HFFc6 (cell line): ENCODE data around the gene RFPL4A. TPM values are rescaled to one million over a fixed set of nuclear protein-coding genes. Genes with fewer than 3 reads are reported as not detected.

Experiments
- DNase-seq: peaks from one replicate; pipeline ENCODE4 v3.0.0-alpha.2; 2018
- H3K27ac Mint-ChIP-seq: 2 replicates; pipeline ENCODE4 v1.8.0; 2020; ENCODE audit warnings: mild to moderate bottlenecking, mixed read lengths
- H3K27me3 Mint-ChIP-seq: 2 replicates; pipeline ENCODE4 v1.8.0; 2021; ENCODE audit warnings: mild to moderate bottlenecking, moderate library complexity, mixed read lengths; ENCODE audit not compliant: insufficient read depth
- H3K36me3 Mint-ChIP-seq: 2 replicates; pipeline ENCODE4 v1.8.0; 2021; ENCODE audit warnings: low read depth, mixed read lengths
- H3K4me1 Mint-ChIP-seq: 2 replicates; pipeline ENCODE4 v1.8.0; 2020; ENCODE audit warnings: low read depth, mixed read lengths
- H3K4me3 Mint-ChIP-seq: 2 replicates; pipeline ENCODE4 v1.8.0; 2020; ENCODE audit warnings: mild to moderate bottlenecking, moderate library complexity, mixed read lengths
- H3K9me3 Mint-ChIP-seq: 2 replicates; pipeline ENCODE4 v1.8.0; 2020; ENCODE audit warnings: mild to moderate bottlenecking, mixed read lengths
- total RNA-seq, 6 experiments: library from RNA; stranded (reverse); fragmentation: NEBNext Ultra II Directional; extraction: Animal tissue kit (Norgen Biotek cat#: 25700); gene quantifications; 2 replicates in 1 of 6; 3 replicates in 5 of 6; pipeline ENCODE4 v1.2.3, GENCODE V29; 2021
- TF ChIP-seq, protein P1 (sequence below): fragments of 200-600 bp; sonication (generic); IDR thresholded peaks from 2 replicates; pipeline ENCODE4 v1.5.0; 2021; ENCODE audit warnings: antibody characterized with exemption, mild to moderate bottlenecking

The RFPL4A gene
- total RNA-seq, 6 experiments from 2014 or later, result not detected

DNA sequence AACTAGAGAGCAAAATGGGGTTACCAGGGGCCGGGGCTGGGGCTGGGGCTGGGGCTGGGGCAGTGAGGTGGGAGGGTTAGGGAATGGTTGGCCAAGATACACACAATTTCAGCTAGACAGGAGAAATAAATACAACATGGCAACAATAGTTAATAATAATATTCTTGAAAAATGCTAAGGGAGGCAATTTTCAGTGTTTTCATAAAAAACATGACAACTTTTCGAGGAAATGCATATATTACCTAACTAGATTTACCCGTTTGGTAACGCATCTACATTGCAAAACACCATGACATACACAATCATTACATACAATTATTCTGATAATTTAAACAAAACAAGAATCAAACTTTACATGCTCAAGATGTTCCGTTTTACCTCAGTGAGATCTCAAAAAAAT is 22.2 kb downstream of the RFPL4A start:
- no peaks in the 10 kb centered on the region for H3K4me1 Mint-ChIP-seq
- H3K36me3 Mint-ChIP-seq, result no peaks in the 10 kb centered on the region
- DNase-seq, result no peak
- H3K27ac Mint-ChIP-seq, result no peak overlapping the region
- H3K4me3 Mint-ChIP-seq, result no peak overlapping the region; the same call in 1 of the 2 replicates
- TF ChIP-seq, protein P1, sequence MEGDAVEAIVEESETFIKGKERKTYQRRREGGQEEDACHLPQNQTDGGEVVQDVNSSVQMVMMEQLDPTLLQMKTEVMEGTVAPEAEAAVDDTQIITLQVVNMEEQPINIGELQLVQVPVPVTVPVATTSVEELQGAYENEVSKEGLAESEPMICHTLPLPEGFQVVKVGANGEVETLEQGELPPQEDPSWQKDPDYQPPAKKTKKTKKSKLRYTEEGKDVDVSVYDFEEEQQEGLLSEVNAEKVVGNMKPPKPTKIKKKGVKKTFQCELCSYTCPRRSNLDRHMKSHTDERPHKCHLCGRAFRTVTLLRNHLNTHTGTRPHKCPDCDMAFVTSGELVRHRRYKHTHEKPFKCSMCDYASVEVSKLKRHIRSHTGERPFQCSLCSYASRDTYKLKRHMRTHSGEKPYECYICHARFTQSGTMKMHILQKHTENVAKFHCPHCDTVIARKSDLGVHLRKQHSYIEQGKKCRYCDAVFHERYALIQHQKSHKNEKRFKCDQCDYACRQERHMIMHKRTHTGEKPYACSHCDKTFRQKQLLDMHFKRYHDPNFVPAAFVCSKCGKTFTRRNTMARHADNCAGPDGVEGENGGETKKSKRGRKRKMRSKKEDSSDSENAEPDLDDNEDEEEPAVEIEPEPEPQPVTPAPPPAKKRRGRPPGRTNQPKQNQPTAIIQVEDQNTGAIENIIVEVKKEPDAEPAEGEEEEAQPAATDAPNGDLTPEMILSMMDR, result no peak
- H3K9me3 Mint-ChIP-seq, result peaks cover 35% of the 10 kb centered on the region; the same call in 1 of the 2 replicates
- H3K27me3 Mint-ChIP-seq, result peaks cover 2% of the 10 kb centered on the region

DNA sequence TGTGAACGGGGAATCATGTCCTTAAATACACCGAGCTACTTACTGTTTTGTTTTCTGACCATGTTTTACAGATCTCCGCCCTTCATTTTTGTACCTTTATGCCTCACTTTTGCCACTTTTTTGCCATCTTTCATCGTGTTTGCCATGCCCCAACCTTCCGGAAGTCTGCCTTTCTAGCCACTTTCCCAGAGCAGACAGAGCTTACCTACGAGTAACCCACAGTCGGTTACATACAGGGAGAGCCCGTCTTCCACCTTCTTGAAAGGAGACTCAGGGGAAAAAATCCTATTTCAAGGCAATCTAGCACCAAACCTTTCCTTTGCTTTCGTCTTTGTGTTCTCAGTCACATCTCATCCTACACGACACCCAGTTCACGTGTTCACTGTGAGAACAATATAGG is 36.1 kb downstream of the RFPL4A start:
- H3K27ac Mint-ChIP-seq, result no peak overlapping the region
- no peak for DNase-seq
- H3K9me3 Mint-ChIP-seq, result peaks cover 48% of the 10 kb centered on the region
- H3K4me3 Mint-ChIP-seq, result no peak overlapping the region
- no peaks in the 10 kb centered on the region for H3K36me3 Mint-ChIP-seq
- H3K4me1 Mint-ChIP-seq, result no peaks in the 10 kb centered on the region
- H3K27me3 Mint-ChIP-seq, result peaks cover 1% of the 10 kb centered on the region
- TF ChIP-seq, protein P1, result no peak

DNA sequence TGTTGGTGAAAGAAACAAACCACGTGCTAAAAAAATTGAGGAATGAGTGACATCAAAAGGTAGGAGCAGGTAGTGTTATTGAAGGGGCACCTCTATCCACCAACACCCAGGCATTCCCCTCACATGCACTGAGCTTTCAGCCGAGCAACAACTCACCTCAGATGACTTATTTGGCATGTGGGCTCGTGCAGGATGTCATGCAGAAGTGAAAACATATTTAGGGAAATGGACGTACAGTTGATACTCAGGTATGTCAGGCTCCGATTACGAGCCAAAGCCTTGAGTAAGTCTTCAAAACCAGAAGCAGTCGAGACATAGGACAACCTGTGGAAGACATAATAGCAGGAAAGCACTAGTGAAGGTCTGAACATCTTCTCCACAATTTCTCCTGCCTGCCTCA is 42.5 kb downstream of the RFPL4A start:
- DNase-seq, result no peak
- Mint-ChIP-seq H3K27me3 (peaks cover 1% of the 10 kb centered on the region; the same call in 1 of the 2 replicates), H3K27ac (no peak overlapping the region), H3K36me3 (no peaks in the 10 kb centered on the region), H3K4me3 (no peak overlapping the region), H3K9me3 (peaks cover 39% of the 10 kb centered on the region), H3K4me1 (no peaks in the 10 kb centered on the region)
- TF ChIP-seq, protein P1, result no peak

DNA sequence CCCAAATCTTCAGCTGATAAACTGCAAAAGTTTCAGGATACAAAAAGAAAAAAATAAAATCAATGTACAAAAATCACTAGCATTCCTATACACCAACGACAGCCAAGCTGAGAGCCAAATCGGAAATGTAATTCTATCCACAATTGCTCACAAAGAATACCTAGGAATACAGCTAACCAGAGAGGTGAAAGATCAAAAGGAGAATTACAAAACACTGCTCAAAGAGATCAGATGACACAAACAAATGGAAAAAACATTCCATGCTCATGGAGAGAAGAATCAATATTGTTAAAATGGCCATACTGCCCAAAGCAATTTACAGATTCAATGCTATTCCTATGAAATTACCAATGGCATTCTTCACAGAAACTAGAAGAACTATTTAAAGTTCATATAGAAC is 43.4 kb downstream of the RFPL4A start:
- H3K27ac Mint-ChIP-seq, result no peak overlapping the region
- no peaks in the 10 kb centered on the region; the same call in 1 of the 2 replicates for H3K27me3 Mint-ChIP-seq
- H3K36me3 Mint-ChIP-seq, result no peaks in the 10 kb centered on the region
- H3K9me3 Mint-ChIP-seq, result peaks cover 33% of the 10 kb centered on the region
- no peak for DNase-seq
- no peaks in the 10 kb centered on the region for H3K4me1 Mint-ChIP-seq
- no peak overlapping the region for H3K4me3 Mint-ChIP-seq
- TF ChIP-seq, protein P1, result no peak

DNA sequence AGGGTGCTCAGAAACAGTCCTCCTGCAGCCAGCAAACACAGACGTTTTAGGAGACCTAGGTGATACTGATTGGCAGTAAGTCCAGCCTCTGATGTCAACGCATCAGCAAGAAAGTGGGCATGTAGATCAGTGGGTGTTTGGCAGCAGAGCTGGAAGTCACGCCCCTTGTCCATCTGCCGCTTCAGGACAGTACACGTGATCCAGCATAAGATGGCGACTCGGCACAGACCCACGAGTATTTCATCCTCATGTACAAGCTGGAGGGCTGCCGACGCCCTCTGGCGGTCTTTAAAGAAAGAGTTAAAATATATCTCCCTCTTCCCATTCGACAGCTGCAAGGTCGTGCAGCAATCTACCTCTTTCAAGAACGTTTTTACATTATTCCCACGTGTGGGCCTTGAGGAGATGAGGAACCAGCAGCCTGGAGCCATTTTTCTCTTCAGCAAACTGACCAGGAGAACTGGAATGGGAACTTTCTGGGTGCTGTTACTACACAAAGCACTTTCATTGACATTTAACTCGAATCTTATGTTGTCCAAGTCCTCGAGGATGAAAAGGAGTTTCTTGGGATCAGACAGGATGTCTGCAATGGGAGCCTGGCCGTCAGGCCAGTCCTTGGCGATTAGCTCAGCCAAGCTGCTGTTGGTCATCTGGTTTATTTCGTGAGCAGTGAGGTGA is 50.6 kb downstream of the RFPL4A start:
- H3K9me3 Mint-ChIP-seq, result peaks cover 6% of the 10 kb centered on the region; the same call in 1 of the 2 replicates
- H3K27me3 Mint-ChIP-seq, result no peaks in the 10 kb centered on the region; the same call in 1 of the 2 replicates
- peak overlapping the region; percentile 56; the same call in 1 of the 2 replicates for H3K4me3 Mint-ChIP-seq

More for the DNA sequence above, 50.6 kb downstream of the RFPL4A start:
- Mint-ChIP-seq H3K4me1 (no peaks in the 10 kb centered on the region; the same call in 1 of the 2 replicates), H3K36me3 (no peaks in the 10 kb centered on the region), H3K27ac (no peak overlapping the region)
- TF ChIP-seq, protein P1, result peak; percentile 69
- DNase-seq, result peak; percentile 9
